T-helper 1 cell (primary cell): ENCODE results near the gene ZBTB37.
A peak's percentile ranks its signal among the peaks of the same experiment; 100 is the strongest.
"Not testable (repeated sequence)": the region's sequence is repeated elsewhere in the genome, so short reads cannot be mapped to it uniquely, and the experiment has no call there.

Experiments
- DNase-seq, 5 donors: peaks; one replicate each; pipeline ENCODE4 v3.0.0-alpha.2; 2012 to 2020
- total RNA-seq, 4 donors: gene quantifications; one replicate each; lab custom pipeline; 2026; lab: John Stamatoyannopoulos, UW

ZBTB37 gene
- total RNA-seq, result 66.6 to 115 (median 92.5) reads per million in 4 donors

GRCh38 chr1:173868266-173869020, at the start of gene ZBTB37:
ZBTB37 (plus strand) TSS chr1:173868380; CDS start chr1:173870226, 1,846 bp downstream.
- DNase-seq, result peak; percentile 84 to 95 (median 89)

GRCh38 chr1:173818459-173818858, 49.7 kb upstream of the ZBTB37 start:
- DNase-seq, result no peak

GRCh38 chr1:173821680-173822079, 46.5 kb upstream of the ZBTB37 start:
- no peak for DNase-seq

GRCh38 chr1:173823781-173824314, 44.3 kb upstream of the ZBTB37 start:
- DNase-seq, result no peak

GRCh38 chr1:173824315-173825081, 43.7 kb upstream of the ZBTB37 start, which contains the start of the genes CENPL and DARS2:
CENPL (minus strand) TSS chr1:173824883; CDS start chr1:173811299, 13,584 bp downstream.
DARS2 (plus strand) TSS chr1:173824673; CDS start chr1:173825230, 557 bp downstream.
- DNase-seq, result peak; percentile 76 to 97 (median 85)

- no peak for DNase-seq
Observed at GRCh38 chr1:173827611-173828010, 40.6 kb upstream of the ZBTB37 start.

- no peak for DNase-seq
Observed at GRCh38 chr1:173832748-173833147, 35.4 kb upstream of the ZBTB37 start.

GRCh38 chr1:173852105-173852504, 16.1 kb upstream of the ZBTB37 start:
- DNase-seq, result no peak

- DNase-seq, result no peak
Observed at GRCh38 chr1:173853074-173853473, 15.1 kb upstream of the ZBTB37 start.

GRCh38 chr1:173856014-173856413, 12.2 kb upstream of the ZBTB37 start:
- DNase-seq, result no peak

GRCh38 chr1:173856903-173857302, 11.3 kb upstream of the ZBTB37 start:
- no peak for DNase-seq

GRCh38 chr1:173857363-173857917, 10.7 kb upstream of the ZBTB37 start:
- DNase-seq, result no peak

- DNase-seq, result not testable (repeated sequence)
Observed at GRCh38 chr1:173859547-173859946, 8.6 kb upstream of the ZBTB37 start.

- DNase-seq, result no peak
Observed at GRCh38 chr1:173860065-173860464, 8.1 kb upstream of the ZBTB37 start.

GRCh38 chr1:173861731-173862145, 6.4 kb upstream of the ZBTB37 start:
- DNase-seq, result no peak

- DNase-seq, result not testable (repeated sequence)
Observed at GRCh38 chr1:173862146-173862768, 5.9 kb upstream of the ZBTB37 start.

GRCh38 chr1:173862769-173863223, 5.4 kb upstream of the ZBTB37 start:
- DNase-seq, result no peak

- DNase-seq, result no peak
Observed at GRCh38 chr1:173863224-173864161, 4.7 kb upstream of the ZBTB37 start.

GRCh38 chr1:173864179-173864867, 3.9 kb upstream of the ZBTB37 start:
- peak in 1 of 5 donors; percentile 18 for DNase-seq

- no peak for DNase-seq
Observed at GRCh38 chr1:173865468-173866164, 2.6 kb upstream of the ZBTB37 start.
